ENCODE measurements around the gene RARB. TPM values are rescaled to one million over a fixed set of nuclear protein-coding genes. Genes with fewer than 3 reads are reported as not detected.

RARB gene
- total RNA-seq, 1 experiment from 2014 or later, result 2.5 TPM

- Histone ChIP-seq H3K36me3 (ENCODE audit: control insufficient read depth, insufficient read depth, low read length) (no peaks in the 10 kb centered on the region), H3K4me3 (ENCODE audit: low read depth, low read length) (no peak overlapping the region), H3K9me3 (no peaks in the 10 kb centered on the region), H3K4me1 (peaks cover 4% of the 10 kb centered on the region; the same call in 1 of the 2 replicates), H3K27me3 (replicated peaks; ENCODE audit: control insufficient read depth, insufficient read depth, low read length) (no peaks in the 10 kb centered on the region)
- ChIA-PET POLR2A (no interaction called here), CTCF (no interaction called here)
- no peak for TF ChIP-seq CTCF (IDR thresholded peaks at IDR 0.05; ENCODE audit: insufficient read depth in 1 of 2, low read depth in 1 of 2, low read length in 1 of 2, severe bottlenecking in 1 of 2, unreplicated experiment in 1 of 2)
- DNase-seq, result no peak
- Mint-ChIP-seq H3K27ac (ENCODE audit: unreplicated experiment) (no peak overlapping the region), H3K27me3 (ENCODE audit: insufficient read depth, unreplicated experiment) (no peaks in the 10 kb centered on the region), H3K36me3 (ENCODE audit: insufficient read depth, unreplicated experiment) (no peaks in the 10 kb centered on the region), H3K4me3 (ENCODE audit: unreplicated experiment) (no peak overlapping the region), H3K9me3 (ENCODE audit: unreplicated experiment) (peaks cover 8% of the 10 kb centered on the region), H3K4me1 (ENCODE audit: low read depth, unreplicated experiment) (peaks cover 7% of the 10 kb centered on the region)
- BruUV-seq (replicated peaks), result no TSS peak
- intact Hi-C loops (cut with micrococcal nuclease; ENCODE audit: unreplicated experiment), result no loop called here
Observed at GRCh38 chr3:25587094-25587493, 159.0 kb downstream of the RARB start.

- DNase-seq, result no peak
- intact Hi-C loops (cut with micrococcal nuclease; ENCODE audit: unreplicated experiment), result no loop called here
- no peaks in the 10 kb centered on the region for H3K36me3 ChIP-seq (ENCODE audit: control insufficient read depth, insufficient read depth, low read length)
- Mint-ChIP-seq H3K27ac (ENCODE audit: unreplicated experiment) (no peak overlapping the region), H3K9me3 (ENCODE audit: unreplicated experiment) (peaks cover 8% of the 10 kb centered on the region), H3K4me1 (ENCODE audit: low read depth, unreplicated experiment) (peaks cover 6% of the 10 kb centered on the region), H3K27me3 (ENCODE audit: insufficient read depth, unreplicated experiment) (no peaks in the 10 kb centered on the region), H3K36me3 (ENCODE audit: insufficient read depth, unreplicated experiment) (no peaks in the 10 kb centered on the region), H3K4me3 (ENCODE audit: unreplicated experiment) (no peak overlapping the region)
- H3K4me1 ChIP-seq, result peaks cover 5% of the 10 kb centered on the region; the same call in 1 of the 2 replicates
- H3K27me3 ChIP-seq (replicated peaks; ENCODE audit: control insufficient read depth, insufficient read depth, low read length), result no peaks in the 10 kb centered on the region
- ChIA-PET CTCF (no interaction called here), POLR2A (no interaction called here)
- no TSS peak for BruUV-seq (replicated peaks)
- no peak overlapping the region for H3K4me3 ChIP-seq (ENCODE audit: low read depth, low read length)
- no peaks in the 10 kb centered on the region for H3K9me3 ChIP-seq
- TF ChIP-seq CTCF (IDR thresholded peaks at IDR 0.05; ENCODE audit: insufficient read depth in 1 of 2, low read depth in 1 of 2, low read length in 1 of 2, severe bottlenecking in 1 of 2, unreplicated experiment in 1 of 2), result no peak
Observed at GRCh38 chr3:25587526-25587925, 159.5 kb downstream of the RARB start.

- H3K27me3 ChIP-seq (replicated peaks; ENCODE audit: control insufficient read depth, insufficient read depth, low read length), result no peaks in the 10 kb centered on the region
- no peak overlapping the region for H3K4me3 Mint-ChIP-seq (ENCODE audit: unreplicated experiment)
- H3K36me3 Mint-ChIP-seq (ENCODE audit: insufficient read depth, unreplicated experiment), result no peaks in the 10 kb centered on the region
- no peak for TF ChIP-seq CTCF (IDR thresholded peaks at IDR 0.05; ENCODE audit: insufficient read depth in 1 of 2, low read depth in 1 of 2, low read length in 1 of 2, severe bottlenecking in 1 of 2, unreplicated experiment in 1 of 2)
- H3K9me3 ChIP-seq, result no peaks in the 10 kb centered on the region
- H3K27me3 Mint-ChIP-seq (ENCODE audit: insufficient read depth, unreplicated experiment), result no peaks in the 10 kb centered on the region
- no peaks in the 10 kb centered on the region for H3K36me3 ChIP-seq (ENCODE audit: control insufficient read depth, insufficient read depth, low read length)
- H3K4me1 Mint-ChIP-seq (ENCODE audit: low read depth, unreplicated experiment), result peaks cover 6% of the 10 kb centered on the region
- BruUV-seq (replicated peaks), result no TSS peak
- peaks cover 8% of the 10 kb centered on the region for H3K9me3 Mint-ChIP-seq (ENCODE audit: unreplicated experiment)
- H3K4me3 ChIP-seq (ENCODE audit: low read depth, low read length), result no peak overlapping the region
- ChIA-PET CTCF (no interaction called here), POLR2A (no interaction called here)
- no peak for DNase-seq
- H3K27ac Mint-ChIP-seq (ENCODE audit: unreplicated experiment), result no peak overlapping the region
- intact Hi-C loops (cut with micrococcal nuclease; ENCODE audit: unreplicated experiment), result no loop called here
- H3K4me1 ChIP-seq, result peaks cover 7% of the 10 kb centered on the region; the same call in 1 of the 2 replicates
Observed at GRCh38 chr3:25587975-25588374, 159.9 kb downstream of the RARB start.

Data from Caco-2 (cell line).